ENCODE results near the gene PTPRR. TPM values are rescaled to one million over a fixed set of nuclear protein-coding genes. Genes with fewer than 3 reads are reported as not detected.

Gene PTPRR
- total RNA-seq, 4 donors from 2014 or later = 1.3 to 1.5 TPM; not detected in 2

- TF ChIP-seq CTCF (IDR thresholded peaks at IDR 0.05; ENCODE audit: low read depth) = no peak
Observed at GRCh38 chr12:70842136-70842535, 78.4 kb downstream of the PTPRR start.

DNA sequence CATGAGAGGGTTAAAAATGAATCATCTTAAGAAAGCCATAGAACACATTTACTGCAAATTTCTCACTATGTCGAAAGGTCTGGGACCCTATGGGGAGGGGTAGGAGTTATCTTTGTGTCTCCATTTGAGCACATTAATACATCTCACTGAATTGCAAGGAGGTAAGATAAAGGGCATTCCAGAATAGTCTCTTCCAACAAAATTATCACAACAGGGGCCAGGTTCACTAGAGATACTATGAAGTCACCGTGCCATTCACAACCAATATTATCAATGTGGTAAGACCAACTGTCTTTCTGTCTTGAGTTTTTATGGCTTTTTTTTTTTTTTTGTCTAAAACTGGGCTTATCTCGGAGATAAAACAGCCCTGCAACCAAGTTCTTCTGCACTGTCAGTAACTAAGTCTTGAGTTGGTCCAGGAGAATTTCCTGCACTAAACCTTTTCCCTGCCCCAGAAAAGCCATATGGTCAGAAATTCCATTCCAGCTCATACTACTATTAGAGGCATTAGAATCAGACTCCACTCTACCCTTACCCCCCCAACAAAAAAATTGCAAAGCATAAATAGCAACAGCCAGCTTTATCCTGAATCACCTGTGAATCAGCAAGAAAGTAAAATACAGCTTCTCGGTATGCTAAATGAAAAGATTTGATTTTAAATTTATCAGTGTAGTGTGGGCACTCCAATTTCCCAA lies 79.7 kb downstream of the PTPRR start:
- TF ChIP-seq CTCF (IDR thresholded peaks at IDR 0.05; ENCODE audit: low read depth) = no peak

GRCh38 chr12:70839544-70839943 lies 81.0 kb downstream of the PTPRR start:
- no peak for TF ChIP-seq CTCF (IDR thresholded peaks at IDR 0.05; ENCODE audit: low read depth)

DNA sequence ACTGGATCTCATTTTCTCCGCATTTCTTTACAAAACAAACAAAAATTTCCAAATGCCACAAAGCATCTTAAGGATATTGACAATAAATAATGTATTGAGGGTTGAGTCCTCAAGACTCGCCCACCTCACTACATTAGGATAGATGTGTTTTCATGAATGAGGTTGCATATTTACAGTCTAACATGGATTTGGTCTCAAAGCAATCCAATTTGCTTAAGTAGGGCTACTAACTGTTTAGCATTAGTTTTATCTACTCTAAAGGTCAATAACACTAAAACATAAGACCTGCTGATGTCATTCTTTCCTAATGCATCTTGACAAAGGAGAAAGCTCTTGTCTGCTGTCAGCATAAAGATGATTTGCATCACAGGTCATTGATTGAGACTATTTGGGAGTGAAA lies 82.4 kb downstream of the PTPRR start:
- TF ChIP-seq CTCF (IDR thresholded peaks at IDR 0.05; ENCODE audit: low read depth) = no peak

DNA sequence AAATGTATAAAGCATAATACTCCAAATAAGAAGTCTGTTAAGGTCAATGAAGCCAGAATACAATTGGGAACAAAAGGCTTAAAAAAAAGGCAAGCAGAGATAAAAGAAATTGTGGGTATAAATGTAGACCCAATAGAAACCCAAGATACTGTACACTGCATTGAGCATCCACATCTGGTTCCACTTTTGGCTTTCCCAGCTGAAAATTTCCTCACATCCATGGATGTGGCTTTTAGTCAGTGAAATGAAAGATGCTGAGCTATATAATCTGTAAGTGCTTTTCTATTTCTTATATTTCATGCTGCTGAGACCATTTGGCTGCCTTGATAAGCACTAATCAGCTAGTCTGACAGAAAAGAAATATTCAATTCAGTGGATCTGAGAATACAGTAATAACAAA lies 83.5 kb downstream of the PTPRR start:
- no peak for TF ChIP-seq CTCF (IDR thresholded peaks at IDR 0.05; ENCODE audit: low read depth)

DNA sequence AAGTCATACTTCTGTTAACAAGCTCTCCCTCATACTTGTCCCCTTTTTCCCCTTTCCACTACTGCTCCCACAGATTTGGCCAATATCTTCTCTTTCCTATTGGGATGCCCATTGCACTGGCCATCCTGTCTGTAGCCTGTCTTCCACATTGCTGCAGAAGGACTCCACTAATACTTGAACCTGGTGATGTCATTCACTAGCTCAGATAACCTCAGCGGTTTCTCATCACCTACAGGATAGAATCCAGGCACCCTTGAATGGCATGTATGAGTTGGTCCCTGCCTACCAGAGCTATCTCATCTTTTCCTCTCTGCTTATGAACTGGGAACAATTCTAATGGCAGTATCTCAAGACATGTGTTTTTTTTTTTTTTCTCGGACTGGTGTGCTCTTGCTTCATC lies 84.6 kb downstream of the PTPRR start:
- no peak for TF ChIP-seq CTCF (IDR thresholded peaks at IDR 0.05; ENCODE audit: low read depth)

- TF ChIP-seq CTCF (IDR thresholded peaks at IDR 0.05; ENCODE audit: low read depth) = no peak
Observed at GRCh38 chr12:70831543-70831942, 89.0 kb downstream of the PTPRR start.
